Stimulated activated CD8-positive, alpha-beta memory T cell treated with anti-CD3 and anti-CD28 coated beads, Interleukin-7, amount 100 ng/mL, for 4 hours (primary cell): ENCODE data around the gene SKI.
"Not testable (repeated sequence)": the region's sequence is repeated elsewhere in the genome, so short reads cannot be mapped to it uniquely, and the experiment has no call there.

Experiments
- DNase-seq, 2 donors: peaks; one replicate each; pipeline ENCODE4 v3.0.0-alpha.2; 2020; ENCODE audit warnings: low read depth in 2 of 2

SKI gene

GRCh38 chr1:2320006-2320405 lies 91.9 kb downstream of the SKI start:
- DNase-seq, result no peak

DNA sequence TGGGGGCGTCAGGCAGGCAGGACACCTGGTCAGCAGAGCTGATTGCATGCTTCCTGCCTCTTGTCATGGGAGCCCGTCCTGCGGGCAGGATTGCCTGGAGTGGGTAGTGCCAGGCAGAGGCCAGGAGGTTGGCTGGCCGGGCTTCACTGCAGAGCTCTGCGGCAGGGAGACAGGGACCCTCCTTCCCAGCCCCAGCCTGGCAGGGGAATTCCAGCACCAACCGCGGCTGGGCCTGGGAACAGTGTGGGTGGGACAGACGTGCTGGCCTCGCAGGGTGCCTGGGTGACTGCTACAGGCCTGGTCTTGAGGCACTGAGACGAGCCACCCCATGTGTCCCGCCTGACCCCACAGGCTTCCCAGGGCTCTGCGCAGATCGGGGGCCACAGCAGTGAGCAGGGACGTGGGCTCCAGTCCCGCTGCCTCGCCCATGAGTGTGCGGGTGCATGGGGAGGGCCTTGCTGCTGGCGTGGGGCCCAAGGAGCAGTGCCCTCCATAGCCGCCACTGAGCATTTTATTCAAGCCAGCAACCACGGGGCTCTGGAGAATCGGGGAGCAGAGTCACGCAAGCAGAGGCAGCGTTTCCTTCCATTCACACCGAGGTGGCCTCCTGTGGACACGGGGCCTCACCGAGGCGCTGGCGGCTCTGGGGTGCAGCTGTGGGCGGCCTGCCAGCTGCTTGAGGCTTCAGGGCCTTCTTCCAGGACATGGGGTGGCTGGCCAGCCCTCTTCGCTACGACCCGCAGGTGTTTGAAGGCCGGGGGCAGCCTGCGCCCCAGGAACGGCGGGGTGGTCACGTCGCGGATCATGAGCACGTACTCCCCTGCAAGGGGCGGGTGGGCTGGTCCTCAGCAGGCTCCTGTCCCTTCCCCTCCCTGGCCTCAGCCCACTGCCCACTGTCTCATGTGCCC lies 92.9 kb downstream of the SKI start:
- DNase-seq, result no peak

DNA sequence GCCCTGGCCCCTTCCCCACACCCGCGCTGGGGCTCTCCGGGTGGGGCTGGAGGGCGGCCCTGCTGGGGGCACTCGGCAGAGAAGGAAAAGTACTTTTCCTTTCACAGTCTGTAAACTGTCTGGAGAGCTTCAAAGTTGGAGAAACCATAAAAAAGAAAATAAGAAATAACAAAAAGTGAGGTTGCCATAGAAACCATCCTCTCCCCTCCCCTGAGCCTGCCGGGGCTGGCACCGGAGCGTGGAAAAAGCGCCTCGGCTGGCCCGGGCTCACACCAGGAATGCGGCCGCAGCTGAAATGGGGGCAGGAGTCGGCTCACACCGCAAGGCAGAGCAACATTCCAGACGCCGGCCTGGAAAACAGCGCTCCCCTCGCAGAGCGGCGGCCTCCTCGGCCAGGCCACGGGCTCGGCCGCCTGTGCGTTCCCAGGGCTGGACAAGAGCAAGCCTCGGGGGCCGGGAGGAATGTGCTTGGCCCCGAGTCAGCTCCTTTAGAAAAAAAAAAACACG lies 94.0 kb downstream of the SKI start:
- DNase-seq, result no peak

DNA sequence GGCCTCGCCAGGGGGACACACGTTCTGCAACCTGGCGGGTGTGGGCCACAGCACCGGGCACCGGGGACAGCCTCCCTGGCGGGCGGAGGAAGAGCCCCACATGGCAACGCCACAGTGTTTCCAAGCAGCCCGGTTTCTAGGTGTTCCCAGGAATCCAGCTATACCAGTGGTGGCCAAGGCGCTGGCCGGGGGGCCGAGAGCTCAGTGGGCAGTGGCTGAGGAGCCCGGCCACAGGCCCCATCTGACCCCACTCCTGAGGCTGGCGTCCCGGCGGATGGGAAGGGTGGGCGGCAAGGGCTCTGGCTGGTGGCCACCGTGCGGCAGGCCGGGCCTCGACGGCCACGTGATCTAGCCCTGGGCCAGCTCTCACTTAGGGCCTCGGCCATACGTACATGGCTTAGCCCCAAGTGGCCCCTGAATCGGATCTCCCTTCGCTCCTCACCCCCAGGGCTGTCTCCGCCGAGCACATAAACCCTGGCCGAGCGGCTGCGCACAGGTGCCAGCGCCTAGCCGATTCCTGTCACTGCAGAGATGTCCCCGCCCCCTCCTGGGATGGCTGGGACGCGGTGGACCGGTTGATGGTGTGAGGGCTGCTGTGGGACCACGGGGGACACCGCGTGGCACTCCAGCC lies 94.6 kb downstream of the SKI start:
- DNase-seq, result no peak

GRCh38 chr1:2323451-2323974 lies 95.4 kb downstream of the SKI start:
- no peak for DNase-seq

DNA sequence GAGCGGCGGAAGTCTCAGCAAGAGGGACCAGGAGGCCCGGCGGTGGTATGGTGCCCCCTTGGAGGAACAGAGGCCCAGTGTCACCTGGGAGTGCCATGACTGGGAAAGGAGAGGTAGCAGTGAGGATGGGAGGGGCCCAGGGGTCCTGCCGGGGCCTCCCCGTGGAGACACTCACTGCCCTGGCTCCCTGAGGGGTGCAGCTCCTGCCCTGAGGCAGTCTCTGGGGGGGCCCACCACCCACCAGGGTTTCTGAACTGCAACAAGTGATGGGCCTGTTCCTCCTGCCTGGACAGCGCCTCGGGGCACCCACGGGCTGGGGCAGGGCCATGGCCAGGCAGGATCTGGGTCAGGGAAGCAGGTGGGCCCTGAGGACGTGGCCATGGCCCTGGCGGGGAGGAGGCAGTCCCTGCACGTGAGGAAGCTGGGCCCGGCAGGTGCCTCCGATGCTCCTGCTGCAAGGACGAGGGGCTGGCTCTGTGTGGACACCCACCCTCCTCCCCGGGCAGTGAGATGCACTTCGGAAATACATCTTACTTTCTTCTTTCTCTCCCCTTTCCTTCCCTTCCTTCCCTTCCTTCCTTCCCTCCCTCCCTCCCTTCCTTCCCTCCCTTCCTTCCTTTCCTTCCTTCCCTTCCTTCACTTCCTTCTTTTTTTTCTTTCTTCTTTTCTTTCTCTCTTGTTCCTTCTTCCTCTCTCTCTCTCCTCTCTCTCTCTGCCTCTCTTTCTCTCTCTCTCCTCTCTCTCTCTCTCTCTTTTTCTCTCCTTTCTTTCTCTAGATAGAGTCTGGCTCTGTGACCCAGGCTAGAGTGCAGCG lies 96.6 kb downstream of the SKI start:
- DNase-seq, result no peak

GRCh38 chr1:2326524-2326923 lies 98.4 kb downstream of the SKI start:
- no peak for DNase-seq

- not testable (repeated sequence) for DNase-seq
Observed at GRCh38 chr1:2327162-2327561, 99.0 kb downstream of the SKI start.

- no peak for DNase-seq
Observed at GRCh38 chr1:2327841-2328240, 99.7 kb downstream of the SKI start.

DNA sequence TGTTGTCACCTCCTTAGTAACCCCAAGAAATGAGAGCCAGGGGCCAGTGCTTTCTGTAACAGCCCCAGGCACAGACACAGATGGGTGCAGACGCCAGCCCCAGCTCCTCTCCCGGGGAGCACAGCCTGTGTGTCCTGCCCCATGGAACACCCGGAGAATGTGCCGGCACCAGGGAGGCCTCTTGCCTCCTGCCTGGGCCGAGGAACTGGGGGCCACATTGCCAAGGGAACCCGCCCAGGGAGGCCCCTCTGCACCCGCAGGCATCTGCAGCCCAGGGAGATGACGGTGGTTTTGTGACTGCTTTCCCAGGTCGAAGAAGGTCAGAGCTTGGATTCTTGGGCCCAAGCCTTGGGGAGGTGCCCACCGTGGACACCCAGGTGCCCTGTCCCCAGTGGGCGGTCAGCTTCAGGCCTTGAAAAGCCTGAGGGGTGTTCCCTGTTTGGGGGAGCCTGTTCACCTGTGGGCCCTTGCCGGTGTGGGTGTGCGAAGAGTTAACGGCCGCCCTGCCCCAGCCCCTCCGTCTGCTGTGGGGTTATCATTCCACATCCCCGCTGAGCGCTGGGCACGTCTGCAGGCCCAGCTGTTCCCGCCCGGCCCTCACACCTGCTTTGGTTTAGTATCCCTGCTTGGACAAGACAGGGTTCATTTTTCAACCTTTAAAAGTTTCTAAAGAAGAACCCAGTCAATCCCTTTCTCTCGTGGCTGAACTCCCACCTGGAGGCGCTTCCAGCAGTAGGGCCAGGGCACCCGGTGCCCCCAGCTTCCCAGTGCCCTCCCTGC lies 100.7 kb downstream of the SKI start:
- no peak for DNase-seq

DNA sequence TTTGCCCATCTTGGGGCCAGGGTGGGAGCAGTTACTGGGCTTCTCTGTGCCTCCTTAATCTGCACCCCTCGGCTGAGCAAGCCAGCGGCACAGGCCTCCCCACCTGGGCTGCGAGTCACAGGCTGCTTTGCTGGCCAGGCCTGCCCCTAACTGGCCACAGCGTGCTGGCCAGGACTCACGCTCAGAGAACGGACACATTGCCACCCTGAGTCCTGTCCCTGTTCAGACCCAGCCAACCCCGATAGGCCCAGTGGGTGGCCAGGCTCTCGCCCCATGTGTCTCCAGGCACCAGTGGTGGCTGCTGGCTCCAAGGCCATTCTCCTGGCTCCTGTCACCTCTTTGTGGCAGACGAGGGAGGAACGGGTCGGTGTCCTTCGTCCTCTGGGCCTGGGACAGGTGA lies 101.9 kb downstream of the SKI start:
- no peak for DNase-seq

DNA sequence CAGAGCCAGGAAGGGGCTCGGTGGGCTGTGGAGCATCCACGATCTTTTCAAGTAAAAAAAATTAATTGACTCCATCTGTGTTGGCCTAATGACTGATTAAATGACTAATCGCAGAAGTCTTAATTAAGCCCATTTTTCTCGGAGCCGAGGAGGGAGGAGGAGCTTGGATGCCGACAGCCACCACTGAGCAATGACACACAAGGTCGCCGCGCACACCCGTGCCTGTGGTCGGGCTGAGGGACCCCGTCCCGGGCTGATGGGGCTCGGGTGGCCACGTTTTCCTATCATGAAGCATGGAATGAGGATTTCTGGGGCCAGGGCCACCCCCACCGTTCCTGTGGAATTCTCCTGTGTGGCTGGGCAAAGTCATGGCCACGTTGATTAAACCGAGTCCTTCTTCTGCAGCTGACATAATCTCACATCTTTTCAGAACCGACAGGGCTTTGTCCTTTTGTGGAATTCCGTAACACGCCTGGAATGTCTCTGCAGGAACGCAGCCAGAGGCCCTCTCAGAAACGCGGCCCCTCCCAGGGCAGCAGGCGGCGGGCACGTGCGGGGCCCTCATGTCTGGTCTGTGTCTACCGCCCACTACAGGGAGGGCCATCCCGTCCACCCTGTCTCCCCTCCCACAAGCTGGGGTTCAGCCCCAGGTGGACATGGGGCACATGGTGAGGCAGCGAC lies 102.5 kb downstream of the SKI start:
- DNase-seq, result no peak

- no peak for DNase-seq
Observed at GRCh38 chr1:2331200-2331544, 103.1 kb downstream of the SKI start.

- DNase-seq, result not testable (repeated sequence)
Observed at GRCh38 chr1:2331580-2331979, 103.5 kb downstream of the SKI start.

DNA sequence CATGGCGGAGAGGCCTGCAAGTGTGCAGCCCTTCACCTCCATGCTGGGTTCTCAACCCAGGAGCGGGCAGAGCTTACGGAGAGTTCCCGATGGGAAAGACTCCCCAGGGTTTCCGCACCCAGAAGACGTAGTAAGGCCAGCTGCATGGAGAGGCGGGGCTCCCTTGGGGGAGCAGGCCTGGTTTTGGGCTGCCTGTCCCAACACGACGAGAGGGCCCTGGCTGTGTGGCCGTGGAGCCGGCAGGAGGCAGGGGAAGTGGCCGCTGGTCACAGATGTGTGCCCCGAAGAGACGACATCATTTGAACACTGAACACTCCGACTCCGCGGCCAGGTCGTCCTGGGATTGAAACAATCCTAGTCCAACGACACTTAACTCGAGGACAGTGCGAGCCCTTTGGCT lies 106.2 kb downstream of the SKI start:
- no peak for DNase-seq

DNA sequence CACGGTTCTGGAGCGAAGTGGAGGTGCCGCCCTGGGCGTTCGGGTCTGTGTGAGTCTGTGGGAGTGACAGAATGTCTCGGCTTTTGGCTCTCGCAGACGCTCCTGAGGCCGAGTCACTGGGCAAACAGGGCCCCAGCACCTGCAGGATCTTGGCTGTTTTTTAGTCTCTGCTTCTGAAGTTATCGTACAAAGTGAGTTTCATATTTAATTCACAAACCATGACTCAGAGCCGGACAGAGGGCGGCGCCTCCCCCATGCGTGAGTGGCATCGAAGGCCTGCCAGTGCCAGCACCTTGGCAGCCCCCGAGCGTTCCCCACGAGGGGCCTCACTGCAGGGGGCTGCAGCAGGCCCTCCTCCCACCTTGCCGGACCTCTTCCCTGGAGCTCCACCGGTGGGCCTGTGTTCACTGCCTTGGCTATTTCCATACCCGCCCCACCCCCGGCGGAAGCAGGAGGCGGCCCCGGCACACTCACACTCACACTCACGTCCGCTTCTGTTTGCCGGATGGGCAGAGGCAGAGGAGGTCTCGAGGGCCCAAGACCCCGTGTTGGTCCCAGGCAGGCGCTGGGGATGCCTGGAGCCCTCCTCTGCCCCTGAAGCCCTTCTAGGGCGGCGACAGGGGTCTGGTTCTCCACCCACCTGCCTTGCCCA lies 106.9 kb downstream of the SKI start:
- no peak for DNase-seq

- DNase-seq, result no peak
Observed at GRCh38 chr1:2335721-2336455, 107.8 kb downstream of the SKI start.

GRCh38 chr1:2336499-2336898 lies 108.4 kb downstream of the SKI start:
- DNase-seq, result no peak

DNA sequence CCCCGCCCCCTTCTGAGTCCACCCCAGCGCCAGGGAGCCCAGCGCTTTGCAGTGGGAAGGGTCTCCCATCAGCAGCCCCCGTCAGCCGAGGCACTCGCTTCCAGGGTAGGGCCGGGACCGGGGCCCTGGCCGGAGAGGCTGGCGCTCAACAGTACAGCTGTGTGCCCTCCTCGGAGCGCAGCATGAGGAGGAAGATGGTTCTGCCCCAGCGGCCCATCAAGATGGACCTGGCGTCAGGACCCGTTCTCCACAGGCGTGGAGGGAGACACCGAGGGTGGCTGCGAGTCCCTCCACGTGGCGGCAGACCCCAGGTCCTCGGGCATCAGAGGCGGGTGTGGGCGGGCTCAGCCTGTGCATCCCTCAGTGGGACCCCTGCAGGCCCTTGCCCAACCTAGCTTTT lies 109.0 kb downstream of the SKI start:
- no peak for DNase-seq

DNA sequence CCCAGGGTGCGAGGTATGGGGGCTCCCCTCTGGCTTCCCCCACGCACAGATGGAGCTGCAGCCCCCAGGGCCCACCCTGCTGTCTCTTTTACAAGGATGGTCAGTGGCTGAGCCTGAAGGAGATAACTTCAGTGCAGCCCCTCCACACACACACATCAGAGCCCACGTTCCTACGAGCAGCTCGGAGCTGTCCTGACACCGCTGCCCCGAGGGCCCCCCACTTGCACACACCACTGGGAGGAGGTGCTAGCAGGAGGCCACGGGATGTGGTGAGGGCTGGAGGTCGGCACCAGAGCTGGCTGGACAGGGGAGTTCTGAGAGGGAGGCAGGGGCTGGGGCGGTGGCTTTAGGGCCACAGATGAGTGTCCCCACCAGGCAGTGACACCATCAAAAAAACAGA lies 109.4 kb downstream of the SKI start:
- no peak for DNase-seq
